COLO829 (cell line): Measurements from ENCODE around the gene SEMA4D.

ENCODE experiments used
- DNase-seq: peaks from one replicate; pipeline ENCODE4 v3.0.0; 2012; ENCODE audit warnings: low spot score

SEMA4D gene

DNA sequence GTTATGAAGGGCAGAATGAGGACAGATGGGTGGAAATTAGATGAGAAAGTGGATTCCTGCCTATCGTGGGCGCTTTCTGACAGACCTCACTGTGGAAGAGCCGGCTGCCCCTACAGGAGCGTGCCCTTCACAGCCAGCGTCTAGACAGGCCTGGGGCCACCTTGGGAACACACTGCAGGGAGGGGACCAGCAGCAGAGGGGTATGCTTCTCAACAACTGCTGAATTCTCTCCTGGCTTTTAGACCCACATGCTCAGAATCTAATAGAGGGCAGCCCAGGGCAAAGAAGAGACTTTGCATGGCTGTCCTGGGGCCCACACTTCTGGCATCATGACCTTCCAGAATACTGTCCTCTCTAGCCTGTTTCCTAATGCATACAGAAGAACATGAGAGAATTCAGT is 2.1 kb upstream of the SEMA4D start:
- DNase-seq = no peak

DNA sequence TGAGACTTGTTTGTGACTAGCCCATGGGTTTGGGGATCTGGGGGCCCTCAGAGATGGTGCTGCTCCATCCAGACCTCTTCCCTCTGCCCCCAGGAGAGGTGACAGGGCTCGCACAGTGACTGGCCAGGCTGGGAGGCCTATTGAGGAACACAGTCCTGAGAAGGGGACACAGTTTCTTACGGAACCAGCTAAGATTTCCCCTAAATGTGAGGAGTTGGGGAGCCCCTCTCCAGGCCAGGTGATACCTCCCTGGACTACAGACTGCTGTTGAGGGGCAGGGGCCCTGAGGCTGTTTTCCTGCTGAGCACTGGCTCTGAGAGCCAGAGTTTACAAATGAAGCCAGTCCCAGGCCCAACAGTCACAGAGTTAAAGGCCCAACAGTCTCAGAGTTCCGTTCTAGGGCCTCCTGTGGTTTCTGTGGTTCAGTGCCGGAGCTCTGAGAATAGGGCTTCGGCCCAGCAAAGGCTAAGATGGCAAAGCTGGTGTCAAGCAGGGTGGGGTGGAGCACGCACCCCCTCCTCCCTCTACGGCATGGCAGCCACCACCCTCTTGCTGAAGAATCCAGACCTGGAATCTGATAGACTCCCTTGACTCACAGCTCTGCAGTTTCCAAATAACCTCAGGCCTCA is 1.1 kb upstream of the SEMA4D start:
- DNase-seq = no peak

DNA sequence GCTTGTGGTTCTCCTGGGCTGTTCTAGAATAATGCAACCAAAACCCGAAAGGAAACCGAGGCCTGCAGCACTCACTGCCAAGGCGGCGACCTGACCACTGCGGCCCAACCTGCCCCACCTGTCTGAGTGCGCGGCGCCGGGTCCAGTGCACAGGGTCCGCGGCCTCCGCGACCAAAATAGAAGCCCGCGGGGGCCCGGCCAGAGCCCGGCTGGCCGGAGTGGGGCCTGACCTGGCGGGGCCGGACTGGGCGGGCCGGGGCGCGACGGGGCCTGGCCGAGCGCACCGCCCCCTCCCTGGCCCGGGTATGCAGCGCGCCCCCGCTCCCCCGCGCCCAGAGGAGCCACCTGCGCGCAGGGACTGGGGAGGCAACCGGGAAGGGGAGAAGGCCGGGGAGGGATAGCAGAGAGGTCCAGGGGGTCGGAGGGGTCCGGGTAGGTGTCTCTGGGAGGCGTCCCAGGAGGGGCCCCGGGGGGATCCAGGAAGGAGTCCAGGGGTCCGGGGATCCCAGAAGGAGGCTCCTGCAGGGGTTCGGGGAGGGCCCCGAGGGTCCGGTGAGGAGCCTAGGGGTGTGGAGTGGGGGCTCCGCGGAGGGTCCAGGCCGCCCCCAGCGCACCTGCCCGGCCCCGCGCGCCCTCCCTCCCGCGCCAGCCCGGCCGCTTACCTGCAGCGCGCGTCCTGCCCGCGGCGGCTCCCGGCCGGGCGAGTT is 503 bp downstream of the SEMA4D start:
- DNase-seq = no peak

DNA sequence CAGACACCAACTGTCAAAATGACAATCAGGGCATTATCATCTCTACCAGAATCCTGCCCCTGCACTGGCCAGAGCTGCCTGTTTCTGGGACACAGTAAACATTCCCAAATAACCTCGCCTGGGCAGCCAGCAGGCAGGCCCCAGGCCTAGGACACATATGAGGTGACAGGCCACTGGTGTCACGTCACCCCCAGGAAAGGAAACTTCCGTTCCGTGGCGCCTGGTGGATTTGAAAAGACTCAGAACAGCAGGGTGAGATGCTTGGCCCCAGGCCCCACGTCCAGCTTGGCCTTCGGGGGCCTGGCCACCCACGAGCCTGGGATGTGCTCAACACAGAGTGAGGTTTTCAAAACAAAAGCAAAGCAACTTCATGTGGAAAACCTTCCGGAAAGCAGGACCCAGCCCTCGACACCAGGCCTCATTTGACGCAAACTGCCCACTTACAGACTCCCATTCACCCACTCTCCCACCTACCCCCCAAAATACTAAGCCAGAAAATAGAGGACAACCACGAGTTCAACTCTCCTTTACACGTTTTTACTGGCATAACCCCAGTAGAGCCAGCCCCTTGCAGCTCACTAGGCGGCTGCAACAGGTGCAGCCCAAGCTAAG is 1.2 kb downstream of the SEMA4D start:
- DNase-seq = no peak

DNA sequence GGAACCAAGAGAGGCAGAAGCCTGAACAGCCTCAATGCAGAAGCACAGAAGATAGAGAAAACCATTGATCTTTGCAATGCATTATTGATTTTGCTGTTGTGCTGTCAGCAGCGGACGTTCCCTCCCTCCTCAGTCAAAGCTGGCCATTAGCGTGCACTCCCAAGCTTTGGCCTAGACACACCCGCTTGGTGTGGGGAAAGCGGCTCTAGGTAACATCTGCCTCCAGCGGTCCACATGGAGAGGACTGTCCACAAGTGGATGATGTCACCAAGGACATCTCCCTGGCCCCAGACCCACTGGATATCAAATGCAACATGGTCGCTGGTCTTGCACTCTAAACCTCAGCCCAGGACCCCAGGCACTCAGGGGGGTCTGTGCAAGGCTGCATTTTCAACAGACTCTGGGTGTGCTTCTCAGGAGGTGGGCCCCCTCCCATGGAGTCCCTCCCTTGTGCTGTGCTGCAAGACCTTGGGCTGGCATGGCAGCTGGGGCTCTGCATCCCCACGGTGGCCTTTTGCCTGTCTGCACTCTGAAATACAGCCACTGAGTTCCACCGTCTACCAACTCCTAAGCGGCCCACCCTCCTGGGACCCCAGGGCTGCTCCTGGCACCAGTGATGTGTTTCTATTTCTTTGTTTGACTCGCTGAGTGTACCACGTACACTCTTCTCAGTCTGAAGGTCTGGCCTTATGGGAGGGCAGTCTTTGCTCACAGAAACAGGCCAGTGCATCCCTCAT is 1.9 kb downstream of the SEMA4D start:
- DNase-seq = no peak

DNA sequence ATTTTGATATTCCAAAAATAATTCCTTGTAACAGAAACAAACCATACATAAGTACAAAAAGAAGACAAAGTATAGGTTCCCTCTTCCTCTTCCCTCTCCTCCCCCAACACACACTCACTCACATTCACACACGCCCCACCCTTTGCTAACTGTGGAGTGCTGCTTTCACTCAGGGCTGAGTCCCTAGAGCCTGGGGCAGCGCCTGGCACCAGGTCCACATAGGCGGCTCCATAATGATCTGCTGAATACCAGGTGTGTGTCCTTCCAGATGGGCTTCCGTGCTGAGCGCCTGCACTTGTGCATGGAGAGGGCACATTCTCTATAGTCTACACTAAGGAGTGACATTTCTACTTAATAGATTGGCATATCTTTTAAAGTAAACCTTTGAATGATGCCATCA is 3.7 kb downstream of the SEMA4D start:
- no peak for DNase-seq

DNA sequence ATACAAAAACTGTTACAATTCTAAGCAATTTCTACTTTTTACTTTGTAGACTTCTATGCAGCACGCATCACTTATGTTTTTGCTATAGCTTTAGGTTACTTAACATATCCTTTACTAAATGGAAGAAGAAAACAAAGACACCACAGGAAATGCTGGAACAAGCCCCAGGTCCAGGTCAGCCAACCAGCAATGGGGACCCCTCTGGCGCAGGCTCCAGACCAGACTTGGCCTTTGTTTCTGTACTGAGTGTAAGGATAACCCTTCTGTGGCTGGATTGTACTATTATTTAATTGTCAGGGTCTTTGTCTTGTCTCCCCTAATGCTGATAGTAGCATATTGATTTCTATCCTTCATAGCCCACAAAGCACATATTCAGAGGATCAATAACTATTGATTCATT is 4.2 kb downstream of the SEMA4D start:
- DNase-seq = no peak

DNA sequence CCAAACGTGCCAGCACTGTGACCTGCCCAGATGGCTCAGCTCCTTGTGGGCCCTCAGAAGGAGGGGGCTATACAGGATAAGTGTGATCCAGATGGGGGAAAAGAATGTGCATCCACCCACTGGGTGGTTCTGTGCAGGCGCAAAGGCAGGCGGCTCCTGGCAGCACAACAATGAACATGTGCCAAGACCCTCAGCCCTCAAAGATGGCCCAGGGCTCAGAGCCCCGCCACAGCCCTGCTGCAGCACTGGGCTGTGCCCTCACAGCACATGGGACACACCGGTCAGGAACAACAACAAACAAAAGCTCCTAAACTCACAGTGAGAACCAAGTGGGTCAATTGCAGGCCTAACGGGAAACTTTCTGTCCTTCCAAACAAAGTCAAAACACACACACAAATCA is 4.7 kb downstream of the SEMA4D start:
- no peak for DNase-seq

DNA sequence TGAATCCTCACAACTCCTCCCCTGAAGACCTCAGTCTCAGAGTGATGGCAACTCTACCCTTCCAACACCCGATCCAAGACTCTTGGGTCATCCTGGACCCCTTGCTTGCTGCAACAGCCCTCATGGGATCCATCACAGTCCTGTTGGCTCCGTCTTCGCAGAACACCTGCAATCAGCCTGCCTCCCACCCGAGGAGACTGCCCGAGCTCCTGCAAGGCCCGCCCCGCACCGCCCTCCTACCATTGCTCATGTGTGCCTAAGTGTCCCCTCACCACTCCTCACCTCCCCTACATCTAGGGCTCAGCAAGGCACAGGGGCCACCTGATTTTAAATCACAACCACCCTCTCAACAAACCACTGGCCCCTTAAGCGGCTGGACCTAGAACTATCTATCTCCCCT is 5.3 kb downstream of the SEMA4D start:
- DNase-seq = no peak

DNA sequence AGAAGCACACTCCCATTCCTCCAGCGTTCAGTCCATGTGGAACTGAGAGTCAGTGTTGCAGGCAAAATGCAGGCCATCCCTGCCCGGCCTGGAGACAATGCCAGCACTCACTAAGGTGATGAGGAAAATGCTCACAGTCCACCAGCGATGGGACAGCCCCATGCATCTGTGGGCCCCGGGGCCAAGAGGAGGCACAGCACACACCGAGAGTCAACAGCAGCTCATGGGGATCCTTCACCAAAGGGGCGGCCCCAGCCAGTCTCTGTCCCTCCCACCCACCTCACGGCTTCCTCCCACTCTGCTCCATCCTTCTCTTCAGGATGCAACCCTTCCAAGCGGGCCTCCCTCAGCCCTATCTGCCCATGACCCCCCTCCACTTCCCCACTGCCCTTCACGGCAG is 6.2 kb downstream of the SEMA4D start:
- DNase-seq = no peak

DNA sequence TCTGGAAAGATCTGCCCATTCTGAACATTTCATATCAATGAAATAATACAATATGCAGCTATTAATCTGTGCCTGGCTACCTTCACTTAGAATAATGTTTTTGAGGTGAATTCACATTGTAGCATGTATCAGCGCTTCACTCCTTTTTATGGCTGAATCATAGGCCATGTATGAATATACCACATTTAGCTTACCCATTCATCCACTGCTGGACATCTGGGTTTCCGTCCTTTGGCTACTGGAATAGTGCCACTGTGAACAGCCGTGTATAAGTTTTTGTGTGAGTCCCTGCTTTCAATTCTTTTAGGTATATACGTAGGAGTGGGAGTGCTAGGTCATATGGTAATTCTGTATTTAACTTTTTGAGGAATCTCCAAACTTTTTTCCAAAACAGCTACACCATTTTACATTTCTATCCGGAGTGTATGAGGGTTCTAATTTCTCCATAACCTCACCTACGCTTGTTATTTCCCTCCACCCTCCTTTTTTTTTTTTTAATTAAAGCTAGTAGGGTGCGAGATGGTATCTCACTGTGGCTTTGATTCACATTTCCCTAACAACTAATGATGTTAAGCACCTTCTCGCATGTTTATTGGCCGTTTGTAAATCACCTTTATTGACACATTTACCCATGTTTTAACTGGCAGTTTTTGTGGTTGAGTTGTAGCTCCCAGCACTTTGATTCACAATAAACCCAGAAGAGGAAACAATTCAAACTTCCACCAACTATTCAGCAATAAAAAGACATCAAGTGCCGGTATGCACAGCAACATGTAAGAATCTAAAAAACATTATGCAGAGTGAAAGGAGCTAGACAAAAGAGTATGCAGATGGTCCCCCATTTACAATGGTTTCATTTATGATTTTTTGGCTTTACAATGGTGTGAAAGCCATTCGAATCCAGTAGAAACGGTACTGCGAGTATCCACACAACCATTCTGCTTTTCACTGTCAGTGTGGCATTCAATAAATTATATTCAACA is 8.1 kb downstream of the SEMA4D start:
- DNase-seq = no peak

DNA sequence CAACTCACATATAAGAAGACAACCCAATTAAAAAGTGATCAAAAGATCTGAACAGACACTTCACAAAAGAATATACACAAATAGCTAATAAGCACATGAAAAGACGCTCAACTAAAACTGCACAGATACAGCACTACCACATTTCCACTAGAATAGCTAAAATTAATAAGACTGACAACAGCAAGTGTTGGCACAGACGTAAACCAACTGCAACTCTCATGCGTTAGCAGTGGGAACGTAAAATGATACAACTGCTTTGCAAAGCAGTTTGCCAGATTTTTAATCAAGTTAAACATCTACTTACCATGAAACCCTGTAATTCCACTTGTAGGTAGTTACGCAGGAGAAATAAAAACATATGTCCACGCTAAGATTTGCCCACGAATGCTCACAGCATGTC is 9.0 kb downstream of the SEMA4D start:
- DNase-seq = no peak

DNA sequence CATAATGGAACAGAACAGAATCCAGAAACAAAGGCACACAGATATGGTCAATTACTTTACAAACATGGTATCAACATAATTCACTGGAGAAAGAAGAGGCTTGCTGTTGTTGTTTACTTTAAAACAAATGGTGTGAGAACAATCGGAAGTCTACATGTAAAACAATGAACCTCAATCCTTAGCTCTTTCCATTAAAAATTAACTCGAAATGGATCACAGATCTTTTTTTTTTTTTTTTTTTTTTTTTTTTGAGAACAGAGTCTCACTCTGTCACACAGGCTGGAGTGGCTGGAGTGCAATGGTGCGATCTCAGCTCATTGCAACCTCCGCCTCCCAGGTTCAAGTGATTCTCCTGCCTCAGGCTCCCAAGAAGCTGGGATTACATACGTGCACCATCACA is 9.8 kb downstream of the SEMA4D start:
- DNase-seq = no peak

DNA sequence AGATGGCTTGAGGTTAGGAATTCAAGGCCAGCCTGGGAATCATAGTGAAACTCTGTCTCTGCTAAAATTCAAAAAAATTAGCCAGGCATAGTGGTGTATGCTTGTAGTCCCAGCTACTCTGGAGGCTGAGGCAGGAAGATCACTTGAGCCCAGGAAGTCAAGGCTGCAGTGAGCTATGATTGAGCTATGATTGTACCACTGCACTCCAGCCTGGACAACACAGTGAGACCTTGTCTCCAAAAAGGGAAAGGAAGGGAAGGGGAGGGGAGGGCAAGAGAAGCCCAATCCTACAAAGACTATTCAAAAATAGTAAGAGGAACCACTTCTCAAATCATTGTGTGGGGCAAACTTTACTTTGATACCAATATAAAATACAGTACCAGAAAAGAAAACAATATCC is 11.2 kb downstream of the SEMA4D start:
- no peak for DNase-seq

DNA sequence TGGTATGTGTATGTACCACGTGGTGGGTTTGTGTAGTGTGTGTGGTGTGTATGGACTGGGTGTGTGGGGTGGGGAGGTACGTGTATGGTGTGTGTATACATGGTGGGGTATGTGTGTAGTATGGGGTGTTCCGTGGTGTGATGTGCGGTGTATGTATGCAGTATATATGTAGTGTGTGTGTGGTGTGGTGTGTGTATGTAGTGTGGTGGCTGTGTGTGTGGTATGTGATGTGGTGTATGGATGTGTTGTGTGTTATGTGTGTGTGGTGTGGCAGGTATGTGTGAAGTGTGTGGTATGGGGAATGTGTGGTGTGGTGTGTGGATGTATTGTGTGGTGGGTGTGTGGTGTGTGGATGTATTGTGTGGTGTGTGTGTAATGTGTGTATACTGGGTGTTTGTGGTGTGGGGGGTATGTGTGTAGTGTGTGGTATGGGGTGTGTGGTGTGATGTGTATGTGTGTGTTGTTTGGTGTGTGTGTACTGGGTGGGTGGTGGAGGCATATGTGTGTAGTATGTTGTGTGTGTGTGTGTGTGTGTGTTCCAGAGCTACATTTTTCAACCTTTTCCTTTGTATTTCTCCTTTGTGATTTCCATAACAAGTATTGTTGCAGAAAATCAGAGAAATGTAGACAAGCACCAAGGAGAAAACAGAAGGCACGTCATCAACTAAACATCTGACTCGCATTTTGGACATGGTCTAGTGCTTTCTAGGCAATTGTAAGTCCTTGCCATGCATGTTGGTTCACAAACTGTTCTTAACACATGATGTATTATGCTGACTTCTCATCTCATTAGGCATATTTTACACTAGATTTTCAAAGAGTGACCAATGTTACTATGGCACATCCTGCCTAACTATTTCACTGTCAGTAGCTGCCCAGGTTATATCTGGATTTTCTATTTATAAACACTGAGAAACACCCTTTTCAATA is 13.2 kb downstream of the SEMA4D start:
- DNase-seq = no peak

DNA sequence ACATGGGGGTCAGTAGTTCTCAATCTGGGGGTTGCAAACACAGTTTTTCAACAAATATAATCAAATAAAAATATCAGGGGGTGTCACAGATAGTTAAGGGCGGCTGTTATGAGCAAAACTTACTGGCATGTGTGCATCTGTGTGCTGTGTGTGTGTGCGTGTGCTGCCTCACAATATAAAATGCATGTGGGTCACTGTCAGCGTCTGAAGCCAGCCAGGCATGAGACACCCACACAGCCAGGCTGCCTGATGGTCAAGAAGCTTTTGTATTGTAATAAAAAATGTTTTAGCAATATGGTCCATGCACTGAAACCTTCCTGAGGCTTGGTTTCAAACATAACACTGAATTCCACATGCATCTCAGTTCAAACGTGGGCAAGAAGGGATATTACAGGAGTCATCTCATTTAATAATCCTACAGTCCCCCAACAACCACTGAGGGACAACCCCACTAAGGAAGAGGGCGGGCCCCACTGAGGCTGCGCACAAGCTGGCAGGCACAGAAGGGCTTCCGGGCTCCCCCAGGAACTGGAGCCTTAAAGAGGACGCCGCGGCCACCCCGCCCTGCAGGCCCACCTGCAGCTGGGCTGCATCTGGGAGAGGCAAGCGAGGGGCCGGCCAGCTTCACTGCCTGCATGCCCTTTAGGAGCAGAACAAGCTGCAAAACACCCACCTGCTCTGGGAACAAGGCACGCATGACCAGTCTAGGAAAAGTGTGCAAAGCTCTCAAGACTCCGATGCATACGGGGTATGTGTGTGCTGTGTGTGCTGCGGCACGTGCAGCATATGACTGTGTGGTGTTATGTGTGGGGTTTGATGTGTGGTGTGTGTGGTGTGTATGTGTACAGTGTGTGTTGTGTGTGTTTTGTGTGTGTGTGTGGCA is 14.1 kb downstream of the SEMA4D start:
- DNase-seq = no peak

DNA sequence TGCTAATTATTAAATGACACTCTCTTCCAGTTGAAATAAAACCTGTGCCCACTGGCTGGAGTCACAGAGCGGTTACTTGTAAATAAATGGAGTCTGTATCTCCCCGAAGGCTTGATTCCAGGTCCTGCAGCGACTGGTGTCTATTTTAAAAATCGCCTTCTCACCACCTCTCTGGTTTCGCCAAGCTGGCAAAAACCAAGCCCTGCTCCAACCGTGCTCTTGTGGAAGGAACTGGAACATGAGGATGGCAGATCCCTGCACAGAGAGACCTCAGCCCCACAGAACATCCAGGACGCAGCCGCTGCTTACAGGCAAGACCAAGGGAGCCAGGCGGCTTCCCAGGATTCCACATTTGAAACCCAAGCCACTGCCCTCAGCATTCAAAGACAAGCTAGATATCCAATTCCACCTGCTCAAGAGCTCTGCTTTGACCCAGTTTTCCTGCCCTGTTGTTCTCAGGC is 15.0 kb downstream of the SEMA4D start:
- DNase-seq = no peak

DNA sequence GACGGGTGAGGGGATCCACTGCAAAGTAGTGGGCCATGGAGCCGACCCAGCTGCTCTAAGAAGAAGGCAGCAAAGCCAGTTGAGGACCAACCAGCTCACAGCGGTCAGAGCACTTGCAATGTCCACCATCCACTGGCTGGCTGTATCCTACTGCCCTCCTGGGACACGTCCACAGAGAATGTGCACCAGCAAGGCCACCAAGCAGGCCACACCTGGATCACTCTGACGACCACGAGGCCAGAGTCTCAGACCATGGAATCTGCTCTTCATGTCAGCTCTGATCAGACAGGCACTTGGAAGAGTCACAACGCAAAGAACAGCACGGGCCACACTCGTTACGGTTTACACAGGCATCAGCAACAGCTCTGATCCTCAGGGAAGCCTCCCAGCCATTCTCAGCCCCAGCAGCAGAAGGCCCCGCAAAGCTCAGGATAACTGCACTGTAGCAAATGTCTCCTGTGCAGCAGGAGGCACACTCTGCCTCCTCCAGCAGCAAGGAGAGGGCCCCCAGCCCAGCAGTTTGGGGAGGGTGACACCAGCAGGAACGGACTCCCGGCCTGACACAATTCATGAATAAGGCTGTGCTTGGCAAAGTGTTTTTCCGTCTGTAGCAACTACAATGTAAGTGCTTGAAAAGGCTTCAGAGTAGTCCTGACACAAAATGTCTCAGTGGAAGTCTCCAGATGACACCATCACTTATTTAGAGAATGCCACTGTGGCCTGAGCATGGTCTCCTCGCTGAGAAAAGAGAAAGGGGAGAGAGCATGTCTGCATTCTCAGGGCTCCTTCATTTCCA is 15.7 kb downstream of the SEMA4D start:
- no peak for DNase-seq

DNA sequence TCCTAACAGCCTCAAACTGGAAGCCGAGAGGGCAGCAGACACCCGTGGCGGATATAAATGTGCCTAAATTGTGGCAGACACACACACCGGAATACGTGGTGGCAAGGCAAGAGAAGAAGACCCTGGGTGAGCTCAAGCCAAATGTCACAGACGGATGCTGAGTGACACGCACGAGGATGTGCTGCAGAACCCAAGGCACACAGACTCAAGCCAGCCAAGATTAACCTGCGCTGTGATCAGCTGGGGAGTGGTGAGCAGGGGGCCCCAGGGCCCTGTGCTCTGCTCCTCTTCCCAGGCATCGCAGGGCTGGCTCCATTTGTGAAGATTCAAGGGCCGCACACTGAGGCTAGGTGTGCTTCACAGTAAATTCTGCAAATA is 16.4 kb downstream of the SEMA4D start:
- DNase-seq = no peak
